Body of pancreas (tissue), 4 donors: ENCODE results near the gene ACTR10.

Experiments
- CTCF ChIP-seq, 7 experiments: fragments of 450-650 bp in 4 of 7; fragments of 200-600 bp in 3 of 7; sonication (generic) in 3 of 7; IDR thresholded peaks; one replicate each; pipeline ENCODE4 v1.5.1; 2016 to 2019; ENCODE audit warnings: antibody characterized with exemption in 7 of 7
- POLR2A ChIP-seq, 3 donors: fragments of 450-650 bp; IDR thresholded peaks; one replicate each; pipeline ENCODE4 v1.6.1; 2016; ENCODE audit warnings: antibody characterized with exemption in 3 of 3, mild to moderate bottlenecking in 2 of 3

DNA sequence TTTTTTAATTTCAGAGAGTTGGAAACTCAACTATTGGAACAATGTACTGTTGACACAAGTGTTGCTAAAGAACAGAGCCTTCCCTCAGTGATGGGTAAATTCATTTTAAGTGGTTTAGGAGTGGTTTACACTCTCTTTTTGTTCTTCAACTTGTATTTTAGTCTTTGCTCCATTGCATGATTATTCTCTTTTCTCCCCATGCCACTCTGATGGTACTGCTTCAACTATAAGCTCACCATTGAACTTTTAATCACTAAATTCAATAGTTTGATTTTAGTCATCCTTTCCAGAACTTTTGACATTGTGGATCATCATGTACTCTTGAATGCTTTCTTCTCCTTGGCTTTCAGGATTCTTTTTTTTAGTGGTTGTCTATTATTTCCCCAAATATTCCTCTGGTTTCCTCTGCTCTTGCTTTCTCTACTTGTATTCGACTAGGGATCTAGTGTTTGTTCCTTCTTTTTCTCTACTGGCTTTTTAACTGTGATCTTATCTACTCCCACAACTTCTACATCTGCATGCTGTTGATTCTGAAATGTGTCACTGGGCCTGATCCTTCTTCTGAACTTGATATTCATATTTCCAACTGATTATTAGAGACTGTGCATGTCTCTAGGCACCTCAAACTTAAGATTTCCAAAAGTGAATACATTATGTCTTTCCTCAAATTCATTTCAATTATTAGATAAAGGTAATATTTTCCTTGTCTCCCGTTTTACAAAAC is 15.4 kb downstream of the ACTR10 start:
- TF ChIP-seq CTCF (IDR thresholded peaks at IDR 0.05), result no peak
- TF ChIP-seq POLR2A (IDR thresholded peaks at IDR 0.05), result no peak
